Left hindlimb (tissue), 1 donor: ENCODE data around the gene SND1.

Experiments used
- DNase-seq: peaks from one replicate; pipeline ENCODE4 v3.0.0-alpha.2; 2018

SND1 gene

DNA sequence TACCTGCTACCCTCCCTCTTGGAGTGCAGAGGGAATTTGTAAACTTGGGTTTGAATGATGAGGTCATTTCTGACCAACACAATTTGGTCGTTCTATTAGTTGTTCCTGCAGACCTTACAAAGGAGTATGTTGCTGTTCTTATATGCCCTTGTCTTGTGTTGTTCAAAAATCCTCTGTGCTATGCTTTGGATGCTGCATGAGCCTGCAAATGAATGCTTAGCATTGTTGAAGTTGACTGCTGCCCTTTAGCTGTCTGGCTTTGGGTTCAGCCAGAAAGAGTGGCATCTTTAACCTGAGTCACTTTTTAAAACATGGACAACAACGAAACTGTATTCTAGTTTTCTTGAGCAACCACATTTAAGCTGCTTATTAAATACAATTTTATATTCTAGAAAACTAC lies 80.3 kb downstream of the SND1 start:
- DNase-seq: no peak

DNA sequence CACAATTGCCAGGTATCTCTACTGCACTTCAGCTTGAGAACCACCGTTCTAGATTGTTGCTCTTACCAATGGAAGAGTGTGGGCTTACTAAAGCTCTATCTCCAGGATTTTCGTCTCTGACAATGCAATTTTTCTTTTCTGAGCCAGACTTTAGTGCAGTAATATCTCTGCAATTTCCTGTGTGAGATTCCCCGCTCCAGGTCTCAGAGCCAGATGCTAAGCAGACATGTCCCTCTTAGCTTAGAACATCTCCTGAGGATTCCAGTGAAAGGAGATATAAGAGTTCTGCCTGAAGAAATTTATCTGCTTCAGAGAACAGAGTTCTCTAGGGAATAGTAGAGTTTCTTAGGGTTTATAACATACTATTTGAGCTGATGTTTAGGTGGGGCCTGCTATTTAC lies 82.0 kb downstream of the SND1 start:
- no peak for DNase-seq

DNA sequence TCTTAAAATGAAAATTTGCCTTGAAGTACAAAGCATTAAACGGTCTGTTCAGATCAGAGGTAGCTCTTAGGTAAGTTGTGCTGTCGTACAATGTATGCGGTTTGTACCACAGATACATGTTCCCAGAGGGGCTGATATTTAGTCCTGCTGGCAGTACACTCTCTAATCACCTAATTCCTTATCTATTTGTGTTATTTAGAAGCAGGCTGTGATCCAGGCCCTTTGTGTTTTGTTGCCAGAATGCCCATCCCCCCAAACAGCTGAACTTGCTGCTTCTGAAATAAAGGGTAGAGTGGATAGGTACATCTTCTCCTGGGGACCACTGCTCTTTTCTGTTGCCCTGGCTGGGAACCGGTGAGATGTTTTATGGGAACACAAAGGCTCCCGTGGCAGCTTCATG lies 84.5 kb downstream of the SND1 start:
- DNase-seq: no peak

GRCh38 chr7:127738859-127739258 lies 86.9 kb downstream of the SND1 start:
- DNase-seq: no peak

GRCh38 chr7:127741764-127742375 lies 89.9 kb downstream of the SND1 start:
- no peak for DNase-seq

DNA sequence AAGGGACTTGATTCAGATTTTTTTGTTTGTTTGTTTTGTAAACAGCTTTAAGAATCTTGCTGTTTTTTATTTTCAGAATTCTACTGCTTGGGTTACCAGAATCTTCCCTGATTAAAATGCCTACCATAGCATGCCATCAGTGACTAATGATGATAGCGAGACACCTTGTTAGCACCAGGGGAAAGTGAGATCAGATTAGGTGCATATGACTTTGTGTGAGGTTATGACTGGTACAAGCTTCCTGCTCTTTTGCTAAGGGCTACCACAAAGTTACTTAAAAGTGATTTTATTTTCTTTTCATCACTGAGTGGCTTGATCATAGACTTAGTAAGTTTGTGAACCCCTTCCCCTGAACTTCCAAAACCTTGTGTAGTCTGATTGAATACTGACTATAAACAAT lies 93.5 kb downstream of the SND1 start:
- no peak for DNase-seq

- DNase-seq: no peak
Measured at GRCh38 chr7:127751062-127751461, 99.1 kb downstream of the SND1 start.

DNA sequence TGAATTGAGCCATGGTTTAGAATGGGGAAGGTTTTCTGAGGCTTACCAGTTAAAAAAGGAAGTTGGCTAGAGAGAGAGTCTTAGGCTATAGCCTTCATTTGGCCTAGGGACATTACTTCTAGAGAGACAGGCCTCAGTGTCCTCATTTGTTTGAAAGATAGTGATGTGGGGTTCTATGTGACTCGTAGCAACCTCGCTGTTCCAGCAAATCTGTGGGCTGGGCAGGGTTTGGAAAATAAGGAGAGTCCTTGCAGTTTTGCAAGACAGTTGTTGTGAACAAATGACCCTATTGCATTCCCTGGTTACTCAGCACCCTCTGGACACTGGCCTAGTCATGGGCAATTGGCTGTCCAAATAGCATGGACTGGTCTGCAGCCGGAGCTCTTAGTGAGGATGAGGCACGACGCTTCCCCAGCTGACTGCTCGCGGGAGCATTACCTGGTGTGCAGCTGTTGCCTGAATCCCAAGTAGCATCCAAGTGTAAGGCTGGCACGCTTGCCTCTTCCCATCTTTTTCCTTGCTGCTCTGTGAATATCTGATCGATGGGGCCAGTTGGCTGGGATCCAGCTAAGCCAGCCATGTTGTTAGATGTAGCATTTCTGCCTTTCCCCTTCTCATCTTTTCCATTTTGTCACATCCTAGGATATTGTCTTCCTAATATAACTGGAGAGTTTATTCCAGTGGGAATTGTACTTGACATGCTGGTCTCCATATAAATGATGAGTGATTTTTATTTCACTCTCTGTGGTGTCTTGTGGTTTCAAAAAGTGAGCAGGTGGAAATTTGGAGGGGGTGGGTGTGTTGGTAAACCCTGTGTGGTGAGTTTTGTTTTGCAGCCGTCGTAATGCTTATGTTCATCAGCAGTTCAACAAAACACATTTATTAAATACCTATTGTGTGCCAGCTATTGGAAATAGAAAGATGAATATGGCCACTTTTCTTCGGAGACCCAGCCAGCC lies 99.8 kb downstream of the SND1 start:
- no peak for DNase-seq

DNA sequence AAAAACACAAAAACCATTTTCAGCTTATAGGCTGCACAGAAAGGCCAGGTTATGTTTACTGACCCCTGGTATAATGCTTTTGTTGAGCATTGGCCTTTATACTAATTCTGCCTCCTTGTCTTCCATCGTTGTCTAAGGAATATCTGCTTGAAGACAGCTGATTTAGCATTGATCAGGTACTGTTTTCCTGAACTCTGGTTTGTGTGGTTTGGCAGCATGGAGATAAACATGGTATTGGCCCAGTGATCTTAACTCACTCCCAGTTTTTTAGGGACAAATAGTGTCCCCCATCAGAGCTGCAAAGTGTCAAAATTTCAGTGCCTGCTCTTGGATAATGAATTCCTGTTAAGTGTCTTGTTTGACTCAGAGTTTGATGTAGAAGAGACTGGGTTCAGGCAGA lies 100.8 kb downstream of the SND1 start:
- no peak for DNase-seq

GRCh38 chr7:127754457-127754856 lies 102.5 kb downstream of the SND1 start:
- no peak for DNase-seq

- DNase-seq: no peak
Measured at GRCh38 chr7:127755521-127755920, 103.5 kb downstream of the SND1 start.

GRCh38 chr7:127755965-127756364 lies 104.0 kb downstream of the SND1 start:
- no peak for DNase-seq

DNA sequence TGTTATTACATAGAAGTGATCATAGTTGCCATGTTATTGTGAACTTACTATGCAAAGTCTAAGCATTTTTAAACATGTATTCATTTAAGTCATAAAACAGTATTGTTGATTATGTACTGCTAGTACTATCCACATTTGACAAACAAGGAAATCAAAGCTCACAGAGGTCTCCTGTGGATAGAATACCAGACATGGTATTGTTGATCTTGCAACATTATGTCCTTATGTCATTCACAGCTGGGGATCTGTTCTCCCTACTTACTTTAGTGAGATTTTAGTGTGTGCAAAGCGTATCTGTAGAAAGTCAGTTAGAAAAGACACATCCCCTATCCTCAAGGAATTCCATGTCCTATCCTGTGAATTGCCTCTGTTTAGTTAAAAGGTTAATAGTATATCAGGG lies 106.1 kb downstream of the SND1 start:
- no peak for DNase-seq

- DNase-seq: no peak
Measured at GRCh38 chr7:127758845-127759244, 106.9 kb downstream of the SND1 start.

- no peak for DNase-seq
Measured at GRCh38 chr7:127759945-127760421, 108.0 kb downstream of the SND1 start.

DNA sequence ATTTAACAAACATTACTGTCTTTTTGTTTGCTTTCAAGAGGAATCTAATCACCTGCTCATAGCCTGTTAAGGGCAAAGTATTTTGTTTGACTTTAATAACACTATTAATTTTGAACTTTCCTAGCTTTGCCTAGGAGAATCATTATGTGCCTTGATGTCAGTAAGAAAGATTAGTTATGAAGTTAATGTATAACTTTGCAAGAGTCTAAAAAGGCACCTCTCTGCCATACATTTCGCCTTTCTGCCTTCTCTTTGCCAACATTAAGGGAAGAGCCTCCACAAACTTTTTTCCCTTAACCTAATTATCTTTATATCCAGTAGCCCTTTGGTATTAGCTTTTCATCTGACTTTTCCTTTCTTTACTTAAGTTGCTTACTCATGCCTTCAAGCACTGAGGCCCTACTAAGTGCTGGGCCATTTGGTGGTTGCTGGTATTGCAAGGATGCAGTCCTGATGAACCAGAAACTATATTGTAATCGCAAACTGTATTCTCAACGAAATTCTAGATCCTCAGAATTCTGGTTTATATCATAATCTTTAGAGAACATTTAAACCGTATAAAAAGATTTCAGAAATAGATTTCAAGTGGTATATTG lies 108.5 kb downstream of the SND1 start:
- DNase-seq: no peak

GRCh38 chr7:127761196-127761595 lies 109.2 kb downstream of the SND1 start:
- DNase-seq: no peak

DNA sequence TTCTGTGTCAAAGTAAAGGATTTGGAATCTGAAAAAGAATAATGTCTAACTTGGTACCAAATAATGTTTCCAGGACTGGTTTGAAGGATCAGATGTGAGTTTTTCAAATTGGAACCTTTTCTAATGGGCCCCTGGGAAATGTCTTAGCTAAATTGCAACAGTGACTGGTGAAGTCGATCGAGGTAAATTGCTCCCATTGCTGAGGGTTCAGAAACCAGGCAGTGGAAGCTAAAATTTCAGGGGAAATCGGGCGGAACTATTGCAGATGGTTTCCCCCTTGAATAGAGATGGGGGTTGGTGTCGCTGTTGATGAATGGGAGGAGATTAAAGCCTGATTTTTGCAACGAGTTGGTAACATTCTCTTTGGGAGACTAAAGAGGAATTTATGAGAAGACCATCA lies 112.7 kb downstream of the SND1 start:
- DNase-seq: no peak

GRCh38 chr7:127765150-127765549 lies 113.2 kb downstream of the SND1 start:
- no peak for DNase-seq

DNA sequence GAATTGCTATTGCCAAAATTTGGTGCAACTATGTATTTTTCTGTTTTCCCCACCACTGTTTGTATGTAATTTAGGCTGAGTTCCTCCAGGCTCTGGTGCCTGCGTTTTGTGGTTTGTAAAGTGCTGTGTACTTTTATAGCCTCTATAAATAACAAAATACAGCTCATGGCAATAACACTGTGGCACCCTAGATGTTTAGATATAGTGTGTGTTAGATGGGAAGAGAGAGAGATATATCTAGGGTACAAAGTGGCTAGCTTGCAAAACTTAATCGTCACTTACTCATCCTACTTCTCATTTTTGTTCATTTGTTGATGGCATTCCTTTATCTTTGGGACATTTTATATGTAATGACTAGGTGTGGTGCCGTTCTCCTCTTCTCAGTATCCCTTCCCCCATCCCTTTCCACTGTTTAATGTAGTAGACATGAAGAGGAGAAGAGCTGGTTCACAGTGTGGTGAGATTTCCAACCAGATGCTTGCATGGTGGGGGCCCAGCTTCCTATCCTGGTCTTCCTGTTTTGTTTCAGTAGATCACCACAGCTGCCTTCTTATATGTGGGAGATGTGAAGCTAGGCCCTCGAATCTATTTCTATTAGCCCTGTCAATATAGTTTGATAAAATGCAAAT lies 115.0 kb downstream of the SND1 start:
- DNase-seq: no peak

GRCh38 chr7:127768241-127768640 lies 116.2 kb downstream of the SND1 start:
- DNase-seq: no peak

GRCh38 chr7:127769137-127769536 lies 117.1 kb downstream of the SND1 start:
- DNase-seq: no peak

GRCh38 chr7:127769696-127770400 lies 117.9 kb downstream of the SND1 start:
- no peak for DNase-seq
